ENCODE measurements around the gene AP2M1. TPM values are rescaled to one million over a fixed set of nuclear protein-coding genes. Genes with fewer than 3 reads are reported as not detected.
A peak's percentile ranks its signal among the peaks of the same experiment; 100 is the strongest.

Gene AP2M1
- total RNA-seq, 3 donors from 2014 or later (not counting 1 experiment from before 2014, with no cell fraction given): 157 to 188 (median 168) TPM

DNA sequence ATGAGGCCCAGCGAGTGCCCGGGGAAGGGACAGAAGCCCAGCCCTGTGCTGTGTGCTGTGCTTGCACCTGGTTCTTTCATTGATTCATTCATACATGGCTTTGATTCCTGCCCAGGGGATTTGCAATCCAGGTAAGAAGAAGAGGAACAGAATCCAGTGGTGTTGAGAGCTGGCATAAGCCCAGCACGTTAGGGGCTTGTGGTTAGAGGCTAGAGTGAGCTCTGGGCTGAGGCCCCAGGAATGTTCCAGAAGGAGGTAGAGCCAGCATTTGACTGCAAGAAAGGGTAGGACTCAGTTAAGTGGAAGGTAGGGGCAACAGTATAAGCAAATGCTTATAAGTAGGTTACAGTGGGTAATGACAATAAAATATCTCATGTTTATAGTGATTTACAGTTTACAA lies 57.0 kb downstream of the AP2M1 start:
- no peak for DNase-seq
- Histone ChIP-seq H3K27ac (ENCODE audit: low read length) (no peak overlapping the region), H3K9me3 (ENCODE audit: control insufficient read depth, insufficient read depth, low read length) (no peaks in the 10 kb centered on the region), H3K4me3 (ENCODE audit: low read length) (no peak overlapping the region), H3K4me1 (ENCODE audit: control insufficient read depth, insufficient read depth, low read length) (peaks cover 19% of the 10 kb centered on the region), H3K27me3 (ENCODE audit: control insufficient read depth, insufficient read depth, low read length) (peaks cover 24% of the 10 kb centered on the region), H3K36me3 (ENCODE audit: control insufficient read depth, insufficient read depth, low read length) (no peaks in the 10 kb centered on the region)
- H3K36me3 Mint-ChIP-seq: peaks cover 7% of the 10 kb centered on the region
- peaks cover 10 to 13% of the 10 kb centered on the region in 2 donors for H3K4me1 Mint-ChIP-seq
- intact Hi-C loops (cut with micrococcal nuclease): no loop called here
- no peak for ATAC-seq
- peak overlapping the region; percentile 87 for H3K4me3 Mint-ChIP-seq
- no peaks in the 10 kb centered on the region for H3K9me3 Mint-ChIP-seq
- 64% methylated on average over 3 of the region's 3 CpGs for WGBS (ENCODE audit: insufficient coverage)
- no peak overlapping the region for H3K27ac Mint-ChIP-seq
- H3K27me3 Mint-ChIP-seq (ENCODE audit: low read depth in 2 of 2): peaks cover 24 to 39% of the 10 kb centered on the region in 2 donors
- TF ChIP-seq, protein P1, sequence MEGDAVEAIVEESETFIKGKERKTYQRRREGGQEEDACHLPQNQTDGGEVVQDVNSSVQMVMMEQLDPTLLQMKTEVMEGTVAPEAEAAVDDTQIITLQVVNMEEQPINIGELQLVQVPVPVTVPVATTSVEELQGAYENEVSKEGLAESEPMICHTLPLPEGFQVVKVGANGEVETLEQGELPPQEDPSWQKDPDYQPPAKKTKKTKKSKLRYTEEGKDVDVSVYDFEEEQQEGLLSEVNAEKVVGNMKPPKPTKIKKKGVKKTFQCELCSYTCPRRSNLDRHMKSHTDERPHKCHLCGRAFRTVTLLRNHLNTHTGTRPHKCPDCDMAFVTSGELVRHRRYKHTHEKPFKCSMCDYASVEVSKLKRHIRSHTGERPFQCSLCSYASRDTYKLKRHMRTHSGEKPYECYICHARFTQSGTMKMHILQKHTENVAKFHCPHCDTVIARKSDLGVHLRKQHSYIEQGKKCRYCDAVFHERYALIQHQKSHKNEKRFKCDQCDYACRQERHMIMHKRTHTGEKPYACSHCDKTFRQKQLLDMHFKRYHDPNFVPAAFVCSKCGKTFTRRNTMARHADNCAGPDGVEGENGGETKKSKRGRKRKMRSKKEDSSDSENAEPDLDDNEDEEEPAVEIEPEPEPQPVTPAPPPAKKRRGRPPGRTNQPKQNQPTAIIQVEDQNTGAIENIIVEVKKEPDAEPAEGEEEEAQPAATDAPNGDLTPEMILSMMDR (IDR thresholded peaks at IDR 0.05): no peak

DNA sequence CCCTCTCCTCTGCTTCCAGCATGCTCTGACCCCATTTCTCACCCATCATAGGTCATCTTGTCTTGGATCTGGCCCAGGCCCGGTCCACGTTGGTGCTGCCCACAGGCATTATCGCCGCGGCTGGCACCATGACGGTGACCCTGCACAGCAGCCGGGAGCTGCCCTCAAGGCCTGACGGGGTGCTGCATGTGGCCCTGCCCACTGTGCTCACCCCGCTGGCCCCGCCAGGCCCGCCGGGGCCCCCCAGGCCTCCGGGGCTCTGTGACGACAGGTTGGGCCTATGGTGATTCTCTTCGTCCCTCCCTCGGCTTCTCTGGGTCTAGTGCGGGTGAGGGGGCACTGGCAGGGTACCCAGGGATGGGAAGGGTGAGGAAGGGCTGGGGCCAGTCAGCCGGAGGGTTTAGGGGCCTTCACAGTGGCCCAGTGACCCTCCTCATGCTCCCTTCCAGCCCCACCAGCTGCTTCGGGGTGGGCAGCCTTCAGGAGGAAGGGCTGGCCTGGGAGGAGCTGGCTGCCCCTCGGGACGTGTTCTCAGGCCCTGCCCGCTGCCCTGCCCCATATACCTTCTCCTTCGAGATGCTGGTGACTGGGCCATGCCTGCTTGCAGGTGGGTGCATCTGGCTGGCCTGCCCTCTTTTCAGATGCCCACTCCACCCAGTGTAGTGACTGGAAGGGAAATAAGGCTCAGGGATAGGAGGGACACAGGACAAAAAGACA lies 58.6 kb downstream of the AP2M1 start:
- Histone ChIP-seq H3K27ac (ENCODE audit: low read length) (no peak overlapping the region), H3K36me3 (ENCODE audit: control insufficient read depth, insufficient read depth, low read length) (no peaks in the 10 kb centered on the region), H3K27me3 (ENCODE audit: control insufficient read depth, insufficient read depth, low read length) (peaks cover 24% of the 10 kb centered on the region), H3K9me3 (ENCODE audit: control insufficient read depth, insufficient read depth, low read length) (no peaks in the 10 kb centered on the region), H3K4me3 (ENCODE audit: low read length) (no peak overlapping the region), H3K4me1 (ENCODE audit: control insufficient read depth, insufficient read depth, low read length) (peaks cover 19% of the 10 kb centered on the region)
- ATAC-seq (no peak), DNase-seq (no peak)
- 87% methylated on average over 23 of the region's 23 CpGs for WGBS (ENCODE audit: insufficient coverage)
- Mint-ChIP-seq H3K9me3 (no peaks in the 10 kb centered on the region), H3K4me1 (peaks cover 10 to 13% of the 10 kb centered on the region in 2 donors), H3K27ac (no peak overlapping the region), H3K27me3 (ENCODE audit: low read depth in 2 of 2) (peaks cover 24 to 30% of the 10 kb centered on the region in 2 donors), H3K4me3 (no peak overlapping the region), H3K36me3 (peaks cover 7% of the 10 kb centered on the region)
- TF ChIP-seq, protein P1 (IDR thresholded peaks at IDR 0.05): no peak
- intact Hi-C loops (cut with micrococcal nuclease): no loop called here

Other genes with a start within 250 kb of the AP2M1 start
- gene ABCC5, start 157.0 kb upstream of the AP2M1 start, total RNA-seq: 10 to 100 TPM; 15.6 to 32.5 (median 27.1) TPM
- not detected for gene HTR3D, start 143.1 kb upstream of the AP2M1 start, total RNA-seq
- not detected for gene HTR3C, start 121.8 kb upstream of the AP2M1 start, total RNA-seq
- gene HTR3E, start 77.8 kb upstream of the AP2M1 start, total RNA-seq: not detected
- gene EIF2B5, start 39.5 kb upstream of the AP2M1 start, total RNA-seq: 10 to 100 TPM; 44.5 to 59.4 (median 54.8) TPM
- gene DVL3, start 19.5 kb upstream of the AP2M1 start, total RNA-seq: 10 to 100 TPM; 59.1 to 77.5 (median 59.7) TPM
- gene ABCF3, start 11.3 kb downstream of the AP2M1 start, total RNA-seq: 100 to 1,000 TPM; 128 to 168 (median 157) TPM
- under 1 TPM in 2 of 3 donors, not detected in 1; 0.14 to 0.23 TPM for gene VWA5B2, start 54.7 kb downstream of the AP2M1 start, total RNA-seq
- 10 to 100 TPM; 18.4 to 21.8 (median 20.4) TPM for gene ALG3, start 74.1 kb downstream of the AP2M1 start, total RNA-seq
- gene EEF1AKMT4, start 74.8 kb downstream of the AP2M1 start, total RNA-seq: under 1 TPM; 0.73 to 0.80 (median 0.79) TPM
- gene CAMK2N2, start 86.7 kb downstream of the AP2M1 start, total RNA-seq: under 1 TPM in 2 of 3 donors, not detected in 1; 0.71 to 0.82 TPM
- gene ECE2, start 101.2 kb downstream of the AP2M1 start, total RNA-seq: not detected
- 100 to 1,000 TPM; 218 to 237 (median 231) TPM for gene PSMD2, start 124.4 kb downstream of the AP2M1 start, total RNA-seq
- gene EIF4G1, start 139.8 kb downstream of the AP2M1 start, total RNA-seq: 100 to 1,000 TPM; 220 to 235 (median 227) TPM
- gene FAM131A, start 162.7 kb downstream of the AP2M1 start, total RNA-seq: 1 to 10 TPM; 6.9 to 8.8 (median 8.5) TPM
- 1 to 10 TPM; 7.8 to 8.2 (median 8.1) TPM for gene CLCN2, start 186.8 kb downstream of the AP2M1 start, total RNA-seq
- 10 to 100 TPM; 33.0 to 49.8 (median 41.1) TPM for gene POLR2H, start 186.9 kb downstream of the AP2M1 start, total RNA-seq
- not detected for gene THPO, start 203.4 kb downstream of the AP2M1 start, total RNA-seq
- gene CHRD, start 205.2 kb downstream of the AP2M1 start, total RNA-seq: under 1 TPM in 1 of 3 donors, not detected in 2; 0.78 TPM

Measured in natural killer cell (primary cell).